UCSD-AML1 (cell line): ENCODE results near the gene DHX29.
"Not testable (repeated sequence)": the region's sequence is repeated elsewhere in the genome, so short reads cannot be mapped to it uniquely, and the experiment has no call there.

ENCODE experiments used
- DNase-seq: peaks from one replicate; lab custom pipeline; 2025; ENCODE audit not compliant: unreplicated experiment; lab: John Stamatoyannopoulos, UW

The DHX29 gene

DNA sequence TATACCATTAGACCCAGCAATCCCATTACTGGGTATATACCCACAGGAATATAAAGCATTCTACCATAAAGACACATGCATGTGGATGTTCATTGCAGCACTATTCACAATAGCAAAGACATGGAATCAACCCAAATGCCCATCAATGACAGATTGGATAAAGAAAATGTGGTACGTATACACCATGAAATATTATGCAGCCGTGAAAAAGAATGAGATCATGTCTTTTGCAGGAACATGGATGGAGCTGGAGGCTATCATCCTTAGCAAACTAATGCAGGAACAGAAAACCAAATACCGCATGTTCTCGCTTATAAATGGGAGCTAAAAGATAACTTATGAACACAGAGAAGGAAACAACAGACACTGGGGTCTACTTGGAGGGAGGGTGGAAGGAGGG, 10.7 kb upstream of the DHX29 start:
- not testable (repeated sequence) for DNase-seq

DNA sequence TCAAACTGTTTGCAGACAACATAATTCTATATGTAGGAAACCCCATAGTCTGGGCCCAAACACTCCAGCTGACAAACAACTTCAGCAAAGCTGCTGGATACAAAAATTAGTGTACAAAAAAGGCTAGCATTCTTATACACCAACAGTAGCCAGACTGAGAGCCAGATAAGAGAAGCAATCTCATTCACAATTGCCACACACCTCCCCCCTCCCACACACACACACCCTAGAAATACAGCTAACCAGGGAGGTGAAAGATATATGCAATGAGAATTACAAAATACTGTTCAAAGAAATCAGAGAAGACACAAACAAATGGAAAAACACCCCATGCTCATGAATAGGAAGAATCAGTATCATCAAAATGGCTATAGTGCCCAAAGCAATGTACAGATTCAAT, 9.3 kb upstream of the DHX29 start:
- no peak for DNase-seq

DNA sequence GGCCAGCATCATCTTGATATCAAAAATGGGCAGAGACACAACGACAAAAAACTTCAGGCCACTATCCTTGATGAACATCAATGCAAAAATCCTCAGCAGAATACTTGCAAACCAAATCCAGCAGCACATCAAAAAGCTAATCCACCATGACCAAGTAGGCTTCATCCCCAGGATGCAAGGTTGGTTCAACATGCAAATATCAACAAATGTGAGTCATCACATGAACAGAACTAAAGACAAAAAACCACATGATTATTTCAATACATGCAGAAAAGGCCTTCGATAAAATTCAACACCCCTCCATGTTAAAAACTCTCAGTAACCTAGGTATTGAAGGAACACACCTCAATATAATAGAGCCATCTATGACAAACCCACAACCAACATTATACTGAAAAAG, 8.8 kb upstream of the DHX29 start:
- DNase-seq: no peak

DNA sequence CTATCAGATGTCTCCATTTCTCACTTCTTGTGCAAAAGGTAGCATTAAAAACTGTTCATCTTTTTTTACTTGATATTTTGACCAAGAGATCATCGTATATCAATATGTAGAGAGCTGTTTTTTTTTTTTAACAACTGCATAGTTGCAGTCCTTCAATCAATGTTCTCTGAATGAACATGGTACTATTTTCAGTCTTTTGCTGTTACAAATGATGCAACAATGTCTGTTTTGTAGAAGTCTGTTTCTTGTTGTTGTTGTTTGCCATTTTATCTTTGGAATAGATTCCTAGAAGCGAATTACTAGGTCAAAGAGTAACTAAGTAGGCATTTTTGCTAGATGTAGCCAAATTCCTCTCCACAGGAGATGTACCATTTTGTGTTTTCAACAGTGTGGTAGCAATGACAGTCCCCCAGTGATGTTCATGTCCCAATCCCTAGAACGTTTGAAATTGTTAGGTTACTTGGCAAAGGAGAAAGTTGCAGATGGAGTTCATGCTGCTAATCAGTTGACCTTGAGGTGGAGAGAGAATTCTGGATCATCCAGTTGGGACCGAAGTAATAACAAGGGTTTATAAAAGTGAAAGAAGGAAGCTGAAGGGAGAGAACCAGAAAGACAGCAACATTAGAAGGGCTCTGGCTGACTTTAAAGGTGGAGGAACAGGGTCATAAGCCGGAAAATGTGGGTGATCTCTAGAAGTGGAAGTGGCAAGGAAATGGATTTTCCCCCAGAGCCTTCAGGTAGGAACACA, 6.5 kb upstream of the DHX29 start:
- no peak for DNase-seq

DNA sequence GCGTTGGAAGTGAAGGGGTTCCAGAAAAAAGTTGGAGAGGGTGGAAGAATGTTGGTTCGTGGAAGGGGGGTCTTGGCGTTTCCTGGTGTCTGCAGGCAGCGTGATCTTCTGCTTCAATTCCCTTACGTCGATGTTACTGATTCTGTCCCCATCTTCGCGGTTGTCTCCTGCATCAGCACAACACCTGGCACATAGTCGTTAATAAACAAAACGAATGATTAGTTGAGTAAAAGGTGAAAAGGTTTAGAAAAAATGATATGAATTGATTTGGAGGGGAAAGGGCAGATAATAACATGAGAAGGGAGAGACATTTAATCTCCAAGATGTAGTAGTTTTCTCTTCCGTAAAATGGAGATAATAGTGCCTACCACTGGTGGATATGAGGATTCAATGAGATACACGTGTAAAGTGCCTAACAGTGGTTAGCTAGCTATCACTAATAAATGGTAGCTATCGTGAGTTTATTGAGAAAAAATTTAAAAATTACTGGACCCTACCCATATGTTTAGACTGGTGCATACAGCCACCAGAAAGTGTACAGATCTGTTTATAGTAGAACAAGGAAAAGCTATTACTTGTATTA, 851 bp upstream of the DHX29 start:
- no peak for DNase-seq

DNA sequence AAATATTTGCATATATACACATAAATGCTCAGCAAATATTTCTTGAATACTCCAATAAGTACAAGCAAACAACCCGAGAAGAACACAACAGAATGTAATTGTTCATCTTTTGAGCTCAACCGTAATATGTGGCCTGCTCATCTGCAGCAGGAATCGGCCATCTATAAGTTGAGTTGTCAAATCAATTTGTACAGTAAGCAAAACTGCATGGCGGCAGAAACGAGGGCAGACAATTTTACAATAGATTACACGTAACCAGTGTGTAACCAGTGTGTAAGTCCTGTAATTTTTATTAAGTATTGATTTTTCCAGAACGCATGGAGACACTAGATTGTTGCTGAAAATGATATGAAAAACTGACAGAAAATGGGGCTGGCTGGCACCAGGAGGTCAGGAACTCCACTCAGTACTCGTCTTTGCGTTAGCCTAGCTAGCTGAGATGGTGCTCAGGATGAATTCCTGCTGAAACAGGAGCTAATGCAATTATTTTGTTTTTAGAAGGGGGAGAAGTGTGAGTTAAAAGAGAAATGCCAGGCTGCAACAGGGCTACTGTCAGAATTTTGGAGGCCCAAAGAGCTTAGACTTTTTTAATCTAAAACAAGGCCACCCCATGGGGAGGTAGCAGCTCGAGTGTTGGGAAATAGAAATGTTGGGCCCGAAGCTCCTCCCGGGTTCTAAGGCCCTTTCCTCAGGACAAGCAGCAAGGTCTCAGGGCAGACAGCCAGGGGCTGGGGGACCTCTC, 682 bp downstream of the DHX29 start:
- no peak for DNase-seq

DNA sequence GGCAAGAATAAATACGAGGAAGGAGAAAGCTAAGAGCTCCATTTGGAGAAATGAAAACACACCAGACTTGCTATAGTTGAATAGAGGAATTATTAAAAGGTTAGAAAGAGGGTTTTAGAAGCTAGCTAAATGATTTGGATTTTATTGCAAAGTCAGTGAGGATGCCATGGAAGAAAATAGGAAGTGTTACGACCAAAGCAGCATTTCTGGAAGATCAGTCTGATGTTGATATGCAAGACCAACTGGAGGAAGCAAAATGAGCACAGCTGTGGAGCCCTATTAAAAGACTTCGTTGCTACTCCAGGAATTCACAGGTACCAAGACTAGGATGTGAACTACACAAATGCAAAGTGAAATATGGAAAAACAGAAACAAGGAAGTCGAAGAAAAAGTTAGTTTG, 2.1 kb downstream of the DHX29 start:
- no peak for DNase-seq

DNA sequence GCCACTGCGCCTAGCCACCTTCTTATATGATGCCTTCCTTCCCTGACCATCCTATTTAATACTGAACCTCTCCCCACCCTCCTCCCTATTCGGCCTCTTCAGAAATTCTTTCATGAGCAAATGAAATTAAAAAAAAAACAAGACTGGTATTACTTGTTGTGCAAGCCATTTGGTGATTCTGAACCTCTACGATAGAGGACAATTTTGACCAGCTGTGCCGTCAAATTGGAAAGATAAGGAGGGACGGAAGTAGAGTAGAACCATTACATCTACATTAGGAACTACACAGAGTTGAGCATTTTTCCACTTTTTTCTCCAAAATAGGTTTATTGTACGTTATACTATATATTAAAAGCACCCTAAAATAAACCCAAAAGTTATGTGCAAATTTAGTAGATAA, 2.9 kb downstream of the DHX29 start:
- no peak for DNase-seq

DNA sequence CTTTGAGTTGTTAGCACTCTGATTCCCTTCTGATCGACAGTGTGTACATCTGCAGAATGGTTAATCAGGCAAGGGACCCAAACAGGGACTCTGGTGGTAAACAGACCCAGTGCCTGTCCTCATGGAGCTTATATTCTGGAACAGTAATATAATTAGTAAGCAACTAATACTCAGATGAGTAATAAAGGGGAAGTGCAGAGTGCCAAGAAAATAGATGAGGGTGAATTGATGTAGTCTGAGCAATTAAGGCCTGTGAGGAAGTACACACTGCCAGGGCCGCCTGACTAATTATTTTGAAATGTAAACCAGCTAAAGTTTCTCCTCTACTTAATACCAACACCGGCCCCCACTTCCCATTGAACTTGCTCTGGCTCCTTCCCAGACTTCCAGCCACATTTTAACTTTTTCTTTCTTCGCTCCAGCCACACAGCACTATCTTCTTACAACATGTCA, 4.2 kb downstream of the DHX29 start:
- peak; percentile 11 for DNase-seq

DNA sequence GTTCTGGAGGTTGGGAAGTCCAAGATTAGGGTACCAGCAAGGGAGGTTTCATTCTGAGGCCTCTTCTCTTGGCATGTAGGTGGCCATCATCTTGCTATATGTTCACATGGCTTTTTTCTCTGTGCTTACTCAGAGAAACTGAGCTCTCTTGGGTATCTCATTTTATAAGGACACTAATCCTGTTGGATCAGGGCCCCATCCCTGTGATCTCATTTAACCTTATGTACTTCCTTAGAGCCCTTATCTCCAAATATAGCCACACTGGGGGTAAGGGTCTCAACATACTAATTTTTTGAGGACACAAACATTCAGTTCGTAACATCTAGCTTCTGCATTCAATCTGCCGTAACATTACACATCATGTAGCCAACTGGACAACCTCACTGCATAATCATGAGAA, 6.6 kb downstream of the DHX29 start:
- no peak for DNase-seq

DNA sequence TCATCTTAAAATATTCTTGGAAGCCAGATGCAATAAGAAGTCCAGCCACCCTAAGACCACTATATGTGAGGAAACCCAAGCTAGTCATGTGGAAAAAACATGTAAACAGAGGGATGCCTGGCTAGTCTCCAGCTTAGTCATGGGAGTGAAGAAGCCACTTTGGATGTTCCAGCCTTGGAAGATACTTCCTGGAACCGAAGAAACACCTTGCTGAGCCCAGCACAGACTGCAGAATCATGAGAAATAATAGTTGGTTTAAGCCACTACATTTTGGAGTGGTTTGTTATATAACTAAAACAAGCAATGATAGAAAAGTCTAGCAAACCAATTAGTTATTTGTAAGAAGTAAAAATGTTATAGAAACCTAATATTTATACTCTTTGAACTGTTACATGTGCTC, 12.6 kb downstream of the DHX29 start:
- no peak for DNase-seq

DNA sequence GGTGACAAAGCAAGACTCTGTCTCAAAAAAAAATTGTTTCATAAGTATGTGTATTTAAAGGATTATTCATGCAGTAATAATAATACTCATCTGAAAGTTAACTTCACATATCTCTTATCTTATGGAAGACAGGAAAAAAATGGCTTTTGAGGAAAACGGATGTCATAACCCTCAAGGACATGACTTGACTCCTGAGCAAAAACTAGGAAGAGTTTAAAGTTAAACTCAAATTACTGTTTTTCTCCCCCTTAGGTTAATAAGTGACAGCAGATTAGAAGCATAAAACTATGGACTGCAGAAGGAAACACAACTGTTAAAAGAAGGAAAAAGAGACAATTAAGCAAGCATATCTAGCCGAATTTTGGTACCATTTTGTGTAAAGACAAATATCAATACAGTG, 16.5 kb downstream of the DHX29 start:
- DNase-seq: no peak

DNA sequence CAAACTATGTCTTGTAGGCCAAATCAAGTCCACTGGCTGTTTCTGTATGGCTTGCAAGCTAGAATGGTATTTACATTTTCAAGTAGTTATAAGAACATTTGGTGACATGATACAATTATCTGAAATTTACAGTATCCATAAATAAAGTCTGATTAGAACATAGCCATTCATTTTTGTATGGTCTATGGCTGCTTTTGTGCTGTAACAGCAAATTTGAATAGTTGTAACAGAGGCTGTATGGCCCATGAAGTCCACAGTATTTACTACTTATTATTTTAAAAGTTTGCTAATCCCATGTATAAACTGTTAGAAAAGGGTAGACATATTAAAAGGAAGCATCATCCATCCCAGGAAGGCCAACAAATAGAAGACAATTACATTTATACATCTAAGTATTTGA, 17.7 kb downstream of the DHX29 start:
- DNase-seq: no peak

DNA sequence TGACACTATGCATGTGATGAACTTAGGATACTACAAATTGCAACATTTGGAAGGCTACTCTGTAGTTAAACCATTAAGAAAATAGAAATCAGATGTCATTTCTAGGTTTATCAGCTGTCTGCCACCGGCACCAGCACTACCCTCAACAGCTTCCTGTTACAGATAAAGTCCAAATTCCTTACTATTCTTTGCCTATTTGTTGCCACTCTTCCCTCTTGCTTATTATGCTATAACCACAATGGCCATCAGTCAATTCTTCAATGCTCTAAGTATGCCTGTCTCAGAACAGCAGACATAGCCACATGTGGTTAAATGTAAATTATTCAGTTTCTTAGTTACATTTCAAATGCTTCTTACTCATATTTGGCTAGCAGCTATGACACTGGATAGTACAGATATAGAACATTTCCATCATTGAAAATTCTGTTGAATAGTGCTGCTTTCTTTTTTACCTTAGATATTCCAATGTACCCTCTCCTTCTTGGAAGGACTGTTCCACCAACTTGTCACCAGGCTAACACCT, 21.0 kb downstream of the DHX29 start:
- peak; percentile 11 for DNase-seq

DNA sequence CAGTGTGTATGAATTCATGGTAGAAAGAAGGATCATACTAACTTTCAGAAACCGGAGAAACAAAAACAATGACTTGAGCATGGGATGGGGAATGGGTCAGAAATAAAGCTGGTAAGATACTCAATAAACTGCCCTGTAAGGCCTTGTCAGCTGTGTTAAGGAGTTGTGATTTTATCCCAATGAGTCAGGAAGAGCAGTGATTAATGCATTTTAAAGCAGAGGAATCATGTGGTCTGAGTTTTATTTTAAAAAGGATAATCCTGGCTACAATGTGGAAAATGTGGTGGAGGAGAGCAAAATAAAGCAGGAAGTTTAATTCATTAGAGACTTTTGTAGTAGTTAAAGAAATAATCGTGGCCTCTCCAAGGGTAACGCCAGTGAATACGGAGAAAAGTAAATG, 28.7 kb downstream of the DHX29 start:
- DNase-seq: no peak

DNA sequence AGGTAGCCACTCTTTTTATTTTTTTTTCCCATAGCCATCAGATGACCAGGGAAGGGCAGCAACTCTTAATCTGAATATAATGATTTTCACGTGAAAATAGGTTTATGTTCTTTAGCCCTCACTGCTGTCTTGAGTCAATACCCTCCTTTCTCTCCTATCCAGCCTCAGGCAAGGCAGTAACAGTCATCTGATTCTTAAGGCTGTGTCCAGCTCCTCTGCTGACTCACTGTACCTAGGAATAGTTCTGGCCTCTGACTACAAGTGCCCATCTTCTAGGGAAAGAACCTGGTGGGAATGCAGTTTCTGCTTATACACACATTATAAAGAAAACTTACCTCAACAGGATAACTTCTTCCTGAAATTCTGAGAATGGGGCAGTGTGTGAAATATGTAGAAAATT, 30.7 kb downstream of the DHX29 start:
- no peak for DNase-seq

DNA sequence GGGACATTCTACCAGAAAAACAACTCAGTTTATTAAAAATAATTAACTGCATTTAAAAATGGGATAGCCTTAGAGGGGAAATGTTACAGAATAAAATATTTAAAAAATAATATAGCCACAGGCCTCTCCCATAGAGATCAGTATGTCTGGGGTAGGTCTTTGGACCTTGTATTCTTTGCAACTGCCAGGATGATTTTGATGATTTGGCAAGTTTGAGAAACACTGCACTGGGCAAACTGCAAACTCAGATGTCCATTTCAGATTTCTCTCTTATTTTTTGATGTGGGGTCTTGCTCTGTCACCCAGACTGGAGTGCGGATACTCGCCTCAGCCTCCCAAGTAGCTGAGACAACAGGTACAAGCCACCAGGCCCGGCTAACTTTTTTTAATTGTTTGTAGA, 49.2 kb downstream of the DHX29 start:
- DNase-seq: no peak

DNA sequence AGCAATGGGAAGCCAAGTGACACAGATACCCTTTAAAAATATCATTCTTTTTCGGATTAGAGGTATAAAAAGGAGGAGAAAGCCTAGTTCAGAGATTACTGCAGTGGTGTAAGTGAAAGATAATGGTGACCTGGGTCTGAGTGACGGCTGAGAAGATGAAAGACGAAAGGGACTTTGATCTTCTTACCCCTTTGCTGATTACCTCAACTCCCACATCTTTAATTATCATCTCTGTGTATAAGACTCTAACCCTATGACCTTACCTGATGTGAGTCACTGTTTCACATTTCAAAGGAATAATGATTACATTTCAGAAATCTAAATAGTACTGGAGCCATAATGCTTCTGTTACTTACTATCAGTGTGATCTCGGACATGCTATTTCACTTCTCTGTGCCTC, 52.7 kb downstream of the DHX29 start:
- no peak for DNase-seq

DNA sequence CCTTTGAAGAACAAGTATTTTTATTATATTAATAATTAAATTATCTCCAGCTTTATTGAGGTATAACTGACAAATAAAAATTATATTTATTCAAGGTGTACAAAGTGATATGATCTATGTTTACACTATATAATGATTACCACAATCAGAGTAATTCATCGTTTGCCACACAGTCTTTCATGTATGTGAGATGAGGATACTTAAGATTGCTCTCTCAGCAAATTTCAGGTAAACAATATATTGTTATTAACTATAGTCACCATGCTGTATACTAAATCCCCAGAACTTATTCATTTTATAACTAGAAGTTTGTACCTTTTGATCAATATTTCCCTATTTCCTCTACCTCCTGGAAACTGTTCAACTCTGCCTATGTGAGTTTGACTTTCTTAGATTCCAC, 57.4 kb downstream of the DHX29 start:
- no peak for DNase-seq

DNA sequence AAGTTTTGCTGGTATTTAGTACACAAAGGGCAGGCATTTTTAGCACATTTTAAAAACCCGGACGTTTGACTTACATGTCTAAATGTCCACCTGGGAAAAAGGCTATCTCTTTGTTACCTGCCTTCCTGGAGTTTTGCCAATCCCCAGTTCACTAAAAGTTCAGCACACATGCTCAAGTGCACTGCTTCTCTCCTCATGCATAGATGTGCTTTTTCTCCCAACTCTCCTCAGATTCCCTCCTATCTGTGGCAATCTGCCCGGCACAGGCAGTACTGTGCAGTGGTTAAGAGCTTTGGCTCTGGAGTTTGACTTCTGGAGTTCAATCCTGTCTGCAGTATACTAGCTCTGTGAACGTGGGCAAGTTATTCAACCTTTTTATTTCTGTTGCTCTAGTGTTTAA, 65.7 kb downstream of the DHX29 start:
- no peak for DNase-seq

DNA sequence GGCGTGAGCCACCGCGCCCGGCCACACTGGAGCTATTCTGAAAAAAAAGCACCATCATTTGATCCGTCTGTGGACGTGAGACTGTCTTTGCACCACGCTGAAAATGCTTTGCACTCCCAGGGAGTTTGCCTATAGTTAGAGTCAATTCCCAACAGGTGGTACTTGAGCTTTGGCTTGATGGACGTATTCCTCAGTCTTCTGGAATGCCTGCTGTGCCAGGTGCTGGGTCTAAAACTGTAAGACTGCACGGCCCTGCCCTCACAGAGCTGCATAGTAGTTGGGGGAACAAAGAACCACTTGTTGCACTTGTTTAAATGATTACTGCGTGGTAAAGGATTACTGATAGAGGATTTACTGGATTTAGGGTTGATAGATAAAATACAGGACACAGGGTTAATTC, 70.7 kb downstream of the DHX29 start:
- DNase-seq: no peak

DNA sequence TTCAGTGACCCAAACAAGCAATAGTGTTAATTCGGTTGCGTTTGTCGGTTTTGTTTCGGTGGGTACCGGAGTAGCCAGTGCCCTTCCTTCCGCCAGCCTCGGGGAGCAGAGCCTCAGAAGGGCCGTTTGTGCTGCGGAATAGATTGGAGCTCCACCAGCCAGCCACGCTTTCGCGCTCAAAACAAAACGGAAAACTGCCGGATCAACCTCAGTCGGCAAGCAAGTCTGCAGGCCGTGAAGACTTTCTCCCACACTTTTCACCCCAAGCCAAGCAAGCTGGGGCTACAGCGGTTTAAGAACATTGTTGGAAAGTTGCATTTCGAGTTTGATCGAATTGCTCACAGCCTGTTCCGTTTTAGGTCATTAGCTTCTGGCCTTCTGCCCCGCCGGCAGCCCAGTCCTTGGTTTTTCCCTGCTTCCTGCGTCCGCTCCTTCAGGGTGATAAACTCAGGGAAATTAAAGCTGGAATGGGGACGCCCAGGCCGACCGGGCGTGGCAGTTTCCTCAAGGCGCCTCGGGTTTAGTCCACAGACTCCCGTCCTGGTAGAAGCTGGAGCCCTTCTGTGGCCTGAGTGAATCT, 73.3 kb downstream of the DHX29 start:
- DNase-seq: no peak
